Measurements from ENCODE around the gene NR6A1. TPM values are rescaled to one million over a fixed set of nuclear protein-coding genes. Genes with fewer than 3 reads are reported as not detected.

NR6A1 gene
- total and polyA plus RNA-seq, 2 experiments from 2014 or later = 0.16 TPM; not detected in 1

- DNase-seq = no peak
- Histone ChIP-seq H3K79me2 (ENCODE audit: insufficient read depth) (no peaks in the 10 kb centered on the region), H3K36me3 (ENCODE audit: low read depth) (no peaks in the 10 kb centered on the region), H3F3A (ENCODE audit: insufficient read depth) (0 out of 2 replicates have a peak, but pooled peaks cover 8% of the 10 kb centered on the region), H3K27me3 (replicated peaks; ENCODE audit: insufficient read depth) (no peaks in the 10 kb centered on the region), H3K4me1 (ENCODE audit: insufficient read depth) (peaks cover 11% of the 10 kb centered on the region), H3K9me2 (ENCODE audit: insufficient read depth) (no peaks in the 10 kb centered on the region), H3K9ac (no peak overlapping the region), H3K27ac (no peak overlapping the region), H2AFZ (no peak overlapping the region), H4K20me1 (ENCODE audit: insufficient read depth) (no peaks in the 10 kb centered on the region), H3K4me3 (no peak overlapping the region), H3K9me3 (ENCODE audit: low read depth) (no peaks in the 10 kb centered on the region), H3K4me2 (ENCODE audit: unreplicated experiment) (no peak overlapping the region)
- TF ChIP-seq EZH2phosphoT487 (IDR thresholded peaks at IDR 0.05; ENCODE audit: insufficient read depth, low read depth) (no peak), EZH2 (IDR thresholded peaks at IDR 0.05; ENCODE audit: insufficient read depth, poor library complexity, severe bottlenecking) (no peak)
- in situ Hi-C loops (cut with MboI) = no loop called here
- 95 to 96% methylated on average over 1 of the region's 1 CpG for WGBS, 2 experiments (ENCODE audit: low coverage in 1 of 2, low lambda C conversion rate in 2 of 2, missing lambda C conversion rate in 2 of 2)
Observed at GRCh38 chr9:124583134-124583533, 188.0 kb downstream of the NR6A1 start.

GRCh38 chr9:124580186-124580585, 190.9 kb downstream of the NR6A1 start:
- Histone ChIP-seq H3K4me2 (ENCODE audit: unreplicated experiment) (no peak overlapping the region), H3K9ac (no peak overlapping the region), H2AFZ (no peak overlapping the region), H3K27me3 (replicated peaks; ENCODE audit: insufficient read depth) (no peaks in the 10 kb centered on the region), H3K4me3 (no peak overlapping the region), H3K27ac (no peak overlapping the region), H3K36me3 (ENCODE audit: low read depth) (no peaks in the 10 kb centered on the region), H3F3A (ENCODE audit: insufficient read depth) (peaks cover 6% of the 10 kb centered on the region), H3K79me2 (ENCODE audit: insufficient read depth) (no peaks in the 10 kb centered on the region), H3K4me1 (ENCODE audit: insufficient read depth) (peaks cover 6% of the 10 kb centered on the region), H4K20me1 (ENCODE audit: insufficient read depth) (no peaks in the 10 kb centered on the region), H3K9me2 (ENCODE audit: insufficient read depth) (no peaks in the 10 kb centered on the region), H3K9me3 (ENCODE audit: low read depth) (no peaks in the 10 kb centered on the region)
- DNase-seq = no peak
- WGBS, 2 experiments (ENCODE audit: low coverage in 1 of 2, low lambda C conversion rate in 2 of 2, missing lambda C conversion rate in 2 of 2) = 79 to 100% methylated on average over 1 of the region's 1 CpG
- TF ChIP-seq EZH2 (IDR thresholded peaks at IDR 0.05; ENCODE audit: insufficient read depth, poor library complexity, severe bottlenecking) (no peak), EZH2phosphoT487 (IDR thresholded peaks at IDR 0.05; ENCODE audit: insufficient read depth, low read depth) (no peak)
- in situ Hi-C loops (cut with MboI) = no loop called here

- Histone ChIP-seq H4K20me1 (ENCODE audit: insufficient read depth) (no peaks in the 10 kb centered on the region), H3K4me3 (no peak overlapping the region), H3K9me3 (ENCODE audit: low read depth) (no peaks in the 10 kb centered on the region), H3K36me3 (ENCODE audit: low read depth) (no peaks in the 10 kb centered on the region), H3K4me1 (ENCODE audit: insufficient read depth) (peaks cover 13% of the 10 kb centered on the region), H2AFZ (no peak overlapping the region), H3K27ac (no peak overlapping the region), H3F3A (ENCODE audit: insufficient read depth) (peaks cover 17% of the 10 kb centered on the region), H3K4me2 (ENCODE audit: unreplicated experiment) (no peak overlapping the region), H3K27me3 (replicated peaks; ENCODE audit: insufficient read depth) (no peaks in the 10 kb centered on the region), H3K9me2 (ENCODE audit: insufficient read depth) (no peaks in the 10 kb centered on the region), H3K79me2 (ENCODE audit: insufficient read depth) (no peaks in the 10 kb centered on the region), H3K9ac (no peak overlapping the region)
- in situ Hi-C loops (cut with MboI) = no loop called here
- DNase-seq = no peak
- TF ChIP-seq EZH2phosphoT487 (IDR thresholded peaks at IDR 0.05; ENCODE audit: insufficient read depth, low read depth) (no peak), EZH2 (IDR thresholded peaks at IDR 0.05; ENCODE audit: insufficient read depth, poor library complexity, severe bottlenecking) (no peak)
- 83 to 88% methylated on average over 5 to 6 of the region's 6 CpGs for WGBS, 2 experiments (ENCODE audit: low coverage in 1 of 2, low lambda C conversion rate in 2 of 2, missing lambda C conversion rate in 2 of 2)
Observed at GRCh38 chr9:124576751-124577150, 194.4 kb downstream of the NR6A1 start.

- H2AFZ ChIP-seq = peak overlapping the region; percentile 47; the same call in 1 of the 2 replicates
- H3K36me3 ChIP-seq (ENCODE audit: low read depth) = no peaks in the 10 kb centered on the region
- H3K9me2 ChIP-seq (ENCODE audit: insufficient read depth) = no peaks in the 10 kb centered on the region
- no peak for TF ChIP-seq EZH2phosphoT487 (IDR thresholded peaks at IDR 0.05; ENCODE audit: insufficient read depth, low read depth)
- TF ChIP-seq EZH2 (IDR thresholded peaks at IDR 0.05; ENCODE audit: insufficient read depth, poor library complexity, severe bottlenecking) = no peak
- H4K20me1 ChIP-seq (ENCODE audit: insufficient read depth) = no peaks in the 10 kb centered on the region
- peak overlapping the region; percentile 60 for H3K27ac ChIP-seq
- H3K4me3 ChIP-seq = no peak overlapping the region
- WGBS, 2 experiments (ENCODE audit: low coverage in 1 of 2, low lambda C conversion rate in 2 of 2, missing lambda C conversion rate in 2 of 2) = 62 to 70% methylated on average over 10 of the region's 10 CpGs
- in situ Hi-C loops (cut with MboI) = no loop called here
- H3K4me2 ChIP-seq (ENCODE audit: unreplicated experiment) = peak overlapping the region; percentile 51
- no peaks in the 10 kb centered on the region for H3K27me3 ChIP-seq (replicated peaks; ENCODE audit: insufficient read depth)
- peaks cover 17% of the 10 kb centered on the region for H3F3A ChIP-seq (ENCODE audit: insufficient read depth)
- 0 out of 2 replicates have a peak overlapping the region, but pooled peaks have one; percentile 25 for H3K9ac ChIP-seq
- no peaks in the 10 kb centered on the region for H3K79me2 ChIP-seq (ENCODE audit: insufficient read depth)
- peaks cover 13% of the 10 kb centered on the region for H3K4me1 ChIP-seq (ENCODE audit: insufficient read depth)
- H3K9me3 ChIP-seq (ENCODE audit: low read depth) = no peaks in the 10 kb centered on the region
- DNase-seq = peak; percentile 95
Observed at GRCh38 chr9:124574534-124575375, 196.4 kb downstream of the NR6A1 start.
